HEK293 (cell line): ENCODE measurements around the gene ASCC1.
A peak's percentile ranks its signal among the peaks of the same experiment; 100 is the strongest.

ENCODE experiments used
- FEZF1 ChIP-seq: fragments of 450-650 bp; formaldehyde crosslinking; IDR thresholded peaks from 2 replicates; pipeline ENCODE4 v1.5.1; 2016; ENCODE audit warnings: missing biosample characterization, missing genetic modification characterization
- GFI1B ChIP-seq: fragments of 450-650 bp; formaldehyde crosslinking; IDR thresholded peaks from 2 replicates; pipeline ENCODE4 v1.5.1; 2016; ENCODE audit warnings: missing biosample characterization, missing genetic modification characterization
- MYNN ChIP-seq: fragments of 450-650 bp; formaldehyde crosslinking; IDR thresholded peaks from 2 replicates; pipeline ENCODE4 v1.5.1; 2016; ENCODE audit warnings: missing biosample characterization, missing genetic modification characterization, borderline replicate concordance
- MZF1 ChIP-seq: fragments of 450-650 bp; formaldehyde crosslinking; IDR thresholded peaks from 2 replicates; pipeline ENCODE4 v1.5.1; 2017; ENCODE audit warnings: missing biosample characterization, missing genetic modification characterization, borderline replicate concordance
- RBAK ChIP-seq: fragments of 450-650 bp; formaldehyde crosslinking; IDR thresholded peaks from 2 replicates; pipeline ENCODE4 v1.5.1; 2016; ENCODE audit warnings: missing biosample characterization, missing genetic modification characterization
- REST ChIP-seq: fragments of 450-650 bp; formaldehyde crosslinking; IDR thresholded peaks from 2 replicates; pipeline ENCODE4 v1.5.1; 2016; ENCODE audit warnings: missing biosample characterization, missing genetic modification characterization
- SP3 ChIP-seq: fragments of 450-650 bp; formaldehyde crosslinking; IDR thresholded peaks from 2 replicates; pipeline ENCODE4 v1.5.1; 2016; ENCODE audit warnings: missing biosample characterization, missing genetic modification characterization
- TSHZ1 ChIP-seq: fragments of 450-650 bp; formaldehyde crosslinking; IDR thresholded peaks from 2 replicates; pipeline ENCODE4 v1.5.1; 2016; ENCODE audit warnings: missing biosample characterization, missing genetic modification characterization, borderline replicate concordance
- ZBTB1 ChIP-seq: fragments of 450-650 bp; formaldehyde crosslinking; IDR thresholded peaks from 2 replicates; pipeline ENCODE4 v1.5.1; 2016; ENCODE audit warnings: missing biosample characterization, missing genetic modification characterization
- ZBTB11 ChIP-seq: fragments of 450-650 bp; formaldehyde crosslinking; conservative IDR thresholded peaks from 2 replicates; pipeline ENCODE4 v1.5.1; 2016; ENCODE audit warnings: low read depth, missing biosample characterization, missing genetic modification characterization
- ZNF121 ChIP-seq: fragments of 450-650 bp; formaldehyde crosslinking; IDR thresholded peaks from 2 replicates; pipeline ENCODE4 v1.5.1; 2016; ENCODE audit warnings: missing biosample characterization, missing genetic modification characterization
- ZNF138 ChIP-seq: fragments of 450-650 bp; formaldehyde crosslinking; IDR thresholded peaks from 2 replicates; pipeline ENCODE4 v1.5.1; 2016; ENCODE audit warnings: missing biosample characterization, missing genetic modification characterization, borderline replicate concordance
- ZNF155 ChIP-seq: fragments of 450-650 bp; formaldehyde crosslinking; IDR thresholded peaks from 2 replicates; pipeline ENCODE4 v1.5.1; 2016; ENCODE audit warnings: missing biosample characterization, missing genetic modification characterization
- ZNF157 ChIP-seq: fragments of 450-650 bp; formaldehyde crosslinking; IDR thresholded peaks from 2 replicates; pipeline ENCODE4 v1.5.1; 2016; ENCODE audit warnings: missing biosample characterization, missing genetic modification characterization
- ZNF19 ChIP-seq: fragments of 450-650 bp; formaldehyde crosslinking; IDR thresholded peaks from 2 replicates; pipeline ENCODE4; 2016; ENCODE audit warnings: missing biosample characterization, missing genetic modification characterization, low read depth
- ZNF223 ChIP-seq: fragments of 450-650 bp; formaldehyde crosslinking; IDR thresholded peaks from 2 replicates; pipeline ENCODE4 v1.5.1; 2016; ENCODE audit warnings: missing biosample characterization, missing genetic modification characterization
- ZNF24 ChIP-seq: fragments of 450-650 bp; formaldehyde crosslinking; IDR thresholded peaks from 2 replicates; pipeline ENCODE4 v1.5.1; 2016; ENCODE audit warnings: missing biosample characterization, missing genetic modification characterization
- ZNF266 ChIP-seq: fragments of 450-650 bp; formaldehyde crosslinking; IDR thresholded peaks from 2 replicates; pipeline ENCODE4 v1.5.1; 2016; ENCODE audit warnings: missing biosample characterization, missing genetic modification characterization, low read depth
- ZNF354C ChIP-seq: fragments of 450-650 bp; formaldehyde crosslinking; IDR thresholded peaks from 2 replicates; pipeline ENCODE4 v1.5.1; 2016; ENCODE audit warnings: missing biosample characterization, missing genetic modification characterization, low read depth, borderline replicate concordance
- ZNF394 ChIP-seq: fragments of 450-650 bp; formaldehyde crosslinking; IDR thresholded peaks from 2 replicates; pipeline ENCODE4 v1.5.1; 2016; ENCODE audit warnings: missing biosample characterization, missing genetic modification characterization, mild to moderate bottlenecking, moderate library complexity, borderline replicate concordance
- ZNF426 ChIP-seq: fragments of 450-650 bp; formaldehyde crosslinking; IDR thresholded peaks from 2 replicates; pipeline ENCODE4 v1.5.1; 2017; ENCODE audit warnings: missing biosample characterization, missing genetic modification characterization, mild to moderate bottlenecking, inconsistent platforms, moderate library complexity
- ZNF514 ChIP-seq: fragments of 450-650 bp; formaldehyde crosslinking; IDR thresholded peaks from 2 replicates; pipeline ENCODE4 v1.5.1; 2016; ENCODE audit warnings: missing biosample characterization, missing genetic modification characterization
- ZNF558 ChIP-seq: fragments of 450-650 bp; formaldehyde crosslinking; IDR thresholded peaks from 2 replicates; pipeline ENCODE4 v1.5.1; 2016; ENCODE audit warnings: missing biosample characterization, missing genetic modification characterization
- ZNF610 ChIP-seq: fragments of 450-650 bp; formaldehyde crosslinking; IDR thresholded peaks from 2 replicates; pipeline ENCODE4 v1.5.1; 2016; ENCODE audit warnings: missing biosample characterization, missing genetic modification characterization, borderline replicate concordance
- ZNF623 ChIP-seq: fragments of 450-650 bp; formaldehyde crosslinking; IDR thresholded peaks from 2 replicates; pipeline ENCODE4 v1.5.1; 2016; ENCODE audit warnings: missing biosample characterization, missing genetic modification characterization
- ZNF629 ChIP-seq: fragments of 450-650 bp; formaldehyde crosslinking; IDR thresholded peaks from 2 replicates; pipeline ENCODE4 v1.5.1; 2017; ENCODE audit warnings: missing biosample characterization, missing genetic modification characterization
- ZNF664 ChIP-seq: fragments of 450-650 bp; formaldehyde crosslinking; IDR thresholded peaks from 2 replicates; pipeline ENCODE4 v1.5.1; 2016; ENCODE audit warnings: missing biosample characterization, missing genetic modification characterization
- ZNF791 ChIP-seq: fragments of 450-650 bp; formaldehyde crosslinking; IDR thresholded peaks from 2 replicates; pipeline ENCODE4 v1.5.1; 2016; ENCODE audit warnings: missing biosample characterization, missing genetic modification characterization
- ZSCAN23 ChIP-seq: fragments of 450-650 bp; formaldehyde crosslinking; IDR thresholded peaks from 2 replicates; pipeline ENCODE4 v1.5.1; 2016; ENCODE audit warnings: missing biosample characterization, missing genetic modification characterization
- ZXDB ChIP-seq: fragments of 450-650 bp; formaldehyde crosslinking; IDR thresholded peaks from 2 replicates; pipeline ENCODE4 v1.5.1; 2016; ENCODE audit warnings: missing biosample characterization, missing genetic modification characterization

ASCC1 gene

GRCh38 chr10:72249176-72249862 is 33.2 kb upstream of the ASCC1 start (continued):
- TF ChIP-seq MZF1 = peak; percentile 71; the same call in 1 of the 2 replicates
- TF ChIP-seq ZNF791 (tag by site-specific recombination) = peak; percentile 76
- TF ChIP-seq ZNF121 = peak; percentile 63
- peak; percentile 90 for TF ChIP-seq ZBTB11 (tag by site-specific recombination)
- peak; percentile 89 for TF ChIP-seq ZNF623 (tag by site-specific recombination)
- TF ChIP-seq ZBTB1 = peak; percentile 73; the same call in 1 of the 2 replicates
- TF ChIP-seq ZNF394 (tag by site-specific recombination) = peak; percentile 99
- peak; percentile 93 for TF ChIP-seq ZNF558 (tag by site-specific recombination)
- TF ChIP-seq ZNF514 = peak; percentile 94
- TF ChIP-seq ZNF354C (tag by site-specific recombination) = 0 out of 2 replicates have a peak, but pooled peaks have one; percentile 58
- TF ChIP-seq FEZF1 (tag by site-specific recombination) = peak; percentile 10; the same call in 1 of the 2 replicates
- TF ChIP-seq ZNF155 (tag by site-specific recombination) = 0 out of 2 replicates have a peak, but pooled peaks have one; percentile 36
- TF ChIP-seq ZSCAN23 (tag by site-specific recombination) = peak; percentile 69; the same call in 1 of the 2 replicates
- peak; percentile 81 for TF ChIP-seq ZNF629 (tag by site-specific recombination)
- TF ChIP-seq ZNF426 = peak; percentile 99
- peak; percentile 77 for TF ChIP-seq ZNF610 (tag by site-specific recombination)
- TF ChIP-seq MYNN (tag by site-specific recombination) = peak; percentile 56; the same call in 1 of the 2 replicates
- TF ChIP-seq TSHZ1 = peak; percentile 53; the same call in 1 of the 2 replicates
- TF ChIP-seq SP3 (tag by site-specific recombination) = 0 out of 2 replicates have a peak, but pooled peaks have one; percentile 32
- peak; percentile 55 for TF ChIP-seq ZNF157 (tag by site-specific recombination)
- TF ChIP-seq ZNF138 (tag by site-specific recombination) = peak; percentile 98
- peak; percentile 82 for TF ChIP-seq RBAK
- TF ChIP-seq REST (tag by site-specific recombination) = peak; percentile 89
- TF ChIP-seq ZNF24 (tag by site-specific recombination) = peak; percentile 59; the same call in 1 of the 2 replicates
- TF ChIP-seq ZNF223 = peak; percentile 72; the same call in 1 of the 2 replicates
- TF ChIP-seq ZXDB (tag by site-specific recombination) = peak; percentile 78
- TF ChIP-seq ZNF19 (tag by site-specific recombination) = peak; percentile 87; the same call in 1 of the 2 replicates
- peak; percentile 69; the same call in 1 of the 2 replicates for TF ChIP-seq GFI1B (tag by site-specific recombination)
- TF ChIP-seq ZNF266 (tag by site-specific recombination) = peak; percentile 93
- TF ChIP-seq ZNF664 (tag by site-specific recombination) = peak; percentile 88
